DMS 273 (cell line): ENCODE measurements around the gene F5.

Experiments used
- DNase-seq: peaks from one replicate; lab custom pipeline; 2025; ENCODE audit not compliant: unreplicated experiment; lab: John Stamatoyannopoulos, UW

F5 gene

GRCh38 chr1:169588785-169589485 lies 2.7 kb upstream of the F5 start:
- DNase-seq, result no peak

- no peak for DNase-seq
Measured at GRCh38 chr1:169588112-169588511, 1.8 kb upstream of the F5 start.

GRCh38 chr1:169586067-169586394 lies 250 bp downstream of the F5 start:
- no peak for DNase-seq

- no peak for DNase-seq
Measured at GRCh38 chr1:169585181-169585580, 1.1 kb downstream of the F5 start.

- DNase-seq, result no peak
Measured at GRCh38 chr1:169584483-169585144, 1.7 kb downstream of the F5 start.

- DNase-seq, result no peak
Measured at GRCh38 chr1:169577981-169578738, 8.1 kb downstream of the F5 start.

- peak; percentile 65 for DNase-seq
Measured at GRCh38 chr1:169576935-169577331, 9.3 kb downstream of the F5 start.

GRCh38 chr1:169576241-169576934 lies 9.9 kb downstream of the F5 start:
- peak; percentile 72 for DNase-seq

GRCh38 chr1:169574336-169574735 lies 11.9 kb downstream of the F5 start:
- DNase-seq, result no peak

GRCh38 chr1:169572187-169572586 lies 14.1 kb downstream of the F5 start:
- no peak for DNase-seq

GRCh38 chr1:169571450-169571849 lies 14.8 kb downstream of the F5 start:
- DNase-seq, result no peak

GRCh38 chr1:169570172-169570574 lies 16.1 kb downstream of the F5 start:
- no peak for DNase-seq

GRCh38 chr1:169568497-169568896 lies 17.8 kb downstream of the F5 start:
- no peak for DNase-seq

GRCh38 chr1:169565335-169566271 lies 20.7 kb downstream of the F5 start:
- DNase-seq, result no peak

- no peak for DNase-seq
Measured at GRCh38 chr1:169563650-169564049, 22.6 kb downstream of the F5 start.

- no peak for DNase-seq
Measured at GRCh38 chr1:169563019-169563615, 23.2 kb downstream of the F5 start.

- no peak for DNase-seq
Measured at GRCh38 chr1:169561692-169562091, 24.6 kb downstream of the F5 start.

- DNase-seq, result no peak
Measured at GRCh38 chr1:169557131-169557530, 29.1 kb downstream of the F5 start.

GRCh38 chr1:169550294-169550693 lies 36.0 kb downstream of the F5 start:
- DNase-seq, result peak; percentile 68

GRCh38 chr1:169548282-169548681 lies 38.0 kb downstream of the F5 start:
- DNase-seq, result no peak
